Mammary epithelial cell (primary cell): ENCODE results near the gene CLIC2.

Experiments
- CTCF ChIP-seq, 2 donors: IDR thresholded peaks in 1 of 2; conservative IDR thresholded peaks in 1 of 2; 2 replicates each; pipeline ENCODE4 v1.5.1; 2011 to 2012; ENCODE audit warnings: inconsistent platforms in 2 of 2, low read length in 2 of 2, mild to moderate bottlenecking in 2 of 2, control low read depth in 1 of 2, low read depth in 1 of 2; ENCODE audit not compliant: insufficient read depth in 1 of 2; ENCODE audit errors: extremely low read depth in 1 of 2
- EZH2 ChIP-seq: IDR thresholded peaks from 2 replicates; pipeline ENCODE4 v1.6.1; 2012; ENCODE audit warnings: low read length, inconsistent platforms, borderline replicate concordance

GRCh38 chrX:155279873-155280272 is 54.5 kb downstream of the CLIC2 start:
- TF ChIP-seq EZH2 (no peak), CTCF (conservative IDR thresholded peaks at IDR 0.05 in 1 of 2, IDR thresholded peaks at IDR 0.05 in 1 of 2; ENCODE audit: extremely low read depth in 1 of 2, insufficient read depth in 1 of 2, low read depth in 1 of 2, low read length in 2 of 2) (no peak)
